GM18870 (cell line): ENCODE data around the gene C1orf56.

Experiments
- ATAC-seq: cut with Tn5 transposase; IDR thresholded peaks from one replicate; pipeline ENCODE4 v1.9.1; 2021; ENCODE audit warnings: moderate library complexity; ENCODE audit not compliant: unreplicated experiment

C1orf56 gene

GRCh38 chr1:151047591-151047924 is at the start of gene C1orf56:
C1orf56 (plus strand) TSS chr1:151047751; CDS start chr1:151047848, 97 bp downstream.
- ATAC-seq, result no peak

- ATAC-seq, result no peak
These were observed 49.6 kb upstream of the C1orf56 start for GRCh38 chr1:150997949-150998348.

GRCh38 chr1:150999051-150999674 is 48.4 kb upstream of the C1orf56 start:
- no peak for ATAC-seq

GRCh38 chr1:150999926-151000325 is 47.6 kb upstream of the C1orf56 start:
- ATAC-seq, result no peak

GRCh38 chr1:151000408-151000807 is 47.1 kb upstream of the C1orf56 start:
- no peak for ATAC-seq

GRCh38 chr1:151001602-151002001 is 45.9 kb upstream of the C1orf56 start:
- no peak for ATAC-seq

GRCh38 chr1:151002051-151002450 is 45.5 kb upstream of the C1orf56 start:
- no peak for ATAC-seq

GRCh38 chr1:151002611-151003010 is 44.9 kb upstream of the C1orf56 start:
- ATAC-seq, result no peak

- ATAC-seq, result no peak
These were observed 44.4 kb upstream of the C1orf56 start for GRCh38 chr1:151003180-151003579.

GRCh38 chr1:151005729-151006319 is 41.7 kb upstream of the C1orf56 start:
- no peak for ATAC-seq

GRCh38 chr1:151006327-151007052 is 41.1 kb upstream of the C1orf56 start, which contains the start of gene MINDY1:
MINDY1 (minus strand) TSS chr1:151006902; CDS start chr1:151002617, 4,285 bp downstream.
- ATAC-seq, result no peak

GRCh38 chr1:151007853-151008243 is 39.7 kb upstream of the C1orf56 start:
- no peak for ATAC-seq

GRCh38 chr1:151008244-151009205 is 39.0 kb upstream of the C1orf56 start, which contains the start of gene PRUNE1:
PRUNE1 (plus strand) TSS chr1:151008449; CDS start chr1:151008633, 184 bp downstream.
- no peak for ATAC-seq

GRCh38 chr1:151009206-151009587 is 38.4 kb upstream of the C1orf56 start:
- no peak for ATAC-seq

- ATAC-seq, result no peak
These were observed 37.7 kb upstream of the C1orf56 start for GRCh38 chr1:151009674-151010345.

- ATAC-seq, result no peak
These were observed 37.2 kb upstream of the C1orf56 start for GRCh38 chr1:151010346-151010726.

- ATAC-seq, result no peak
These were observed 36.2 kb upstream of the C1orf56 start for GRCh38 chr1:151011154-151011850.

- ATAC-seq, result no peak
These were observed 34.7 kb upstream of the C1orf56 start for GRCh38 chr1:151012684-151013471.

GRCh38 chr1:151013518-151013917 is 34.0 kb upstream of the C1orf56 start:
- ATAC-seq, result no peak
